GM21717 (cell line): Measurements from ENCODE around the gene LIMS4.
"Not testable (repeated sequence)": the region's sequence is repeated elsewhere in the genome, so short reads cannot be mapped to it uniquely, and the experiment has no call there.

Experiments
- ATAC-seq: cut with Tn5 transposase; IDR thresholded peaks from one replicate; pipeline ENCODE4 v1.9.1; 2021; ENCODE audit warnings: mild to moderate bottlenecking, moderate library complexity; ENCODE audit not compliant: unreplicated experiment

The LIMS4 gene

GRCh38 chr2:110472171-110473058 is at the start of gene LIMS4:
Gene LIMS4 (minus strand): TSS chr2:110472816. CDS start chr2:110472778, 38 bp downstream.
- not testable (repeated sequence) for ATAC-seq

- ATAC-seq, result peak; percentile 92
Observed at GRCh38 chr2:110499755-110500377, 27.2 kb upstream of the LIMS4 start.

- ATAC-seq, result not testable (repeated sequence)
Observed at GRCh38 chr2:110496027-110496426, 23.4 kb upstream of the LIMS4 start.

GRCh38 chr2:110494488-110494887 is 21.9 kb upstream of the LIMS4 start:
- not testable (repeated sequence) for ATAC-seq

- ATAC-seq, result not testable (repeated sequence)
Observed at GRCh38 chr2:110488991-110489390, 16.4 kb upstream of the LIMS4 start.

- ATAC-seq, result not testable (repeated sequence)
Observed at GRCh38 chr2:110482697-110483096, 10.1 kb upstream of the LIMS4 start.

DNA sequence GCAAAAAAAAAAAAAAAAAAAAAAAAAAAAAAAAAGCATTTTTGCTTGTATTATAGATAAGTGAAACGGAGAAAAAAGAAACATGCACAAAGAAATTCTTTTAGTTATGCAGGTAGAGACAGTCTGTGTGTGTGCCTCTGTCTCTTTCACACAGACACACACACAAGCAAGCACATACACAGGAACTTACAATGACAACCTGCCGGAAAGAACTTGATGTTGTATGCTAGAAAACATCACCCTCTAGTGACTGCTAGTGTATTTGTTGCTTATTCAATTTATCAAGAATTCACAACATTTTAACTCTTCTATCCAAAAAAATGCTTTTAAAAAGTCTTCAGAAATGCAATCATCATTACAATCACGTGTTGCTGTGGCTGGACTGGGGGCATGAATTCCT is 8.6 kb upstream of the LIMS4 start:
- ATAC-seq, result not testable (repeated sequence)

DNA sequence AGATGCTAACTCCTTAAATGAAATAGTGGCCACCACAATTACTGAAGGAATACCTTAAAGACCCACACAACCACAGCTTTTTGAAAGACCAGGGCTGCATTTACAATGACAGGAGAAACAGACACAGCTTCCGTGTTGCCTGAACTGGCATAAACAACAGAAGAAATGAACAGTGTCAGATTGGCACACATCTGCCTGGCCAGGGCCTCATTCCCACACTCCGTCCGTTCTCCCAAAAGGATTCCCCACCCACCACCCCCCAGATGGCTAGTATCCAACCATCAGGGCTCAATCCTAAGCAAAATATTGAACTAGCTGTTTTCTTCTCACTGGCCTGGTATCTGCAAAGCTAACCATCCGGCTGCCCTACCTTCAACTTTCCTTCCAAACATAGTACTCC is 7.5 kb upstream of the LIMS4 start:
- ATAC-seq, result not testable (repeated sequence)

- ATAC-seq, result not testable (repeated sequence)
Observed at GRCh38 chr2:110477370-110477769, 4.8 kb upstream of the LIMS4 start.

- ATAC-seq, result not testable (repeated sequence)
Observed at GRCh38 chr2:110476952-110477351, 4.3 kb upstream of the LIMS4 start.

- not testable (repeated sequence) for ATAC-seq
Observed at GRCh38 chr2:110475627-110476359, 3.2 kb upstream of the LIMS4 start.

- ATAC-seq, result peak; percentile 96
Observed at GRCh38 chr2:110474898-110475297, 2.3 kb upstream of the LIMS4 start.

- not testable (repeated sequence) for ATAC-seq
Observed at GRCh38 chr2:110473059-110473358, 393 bp upstream of the LIMS4 start.

DNA sequence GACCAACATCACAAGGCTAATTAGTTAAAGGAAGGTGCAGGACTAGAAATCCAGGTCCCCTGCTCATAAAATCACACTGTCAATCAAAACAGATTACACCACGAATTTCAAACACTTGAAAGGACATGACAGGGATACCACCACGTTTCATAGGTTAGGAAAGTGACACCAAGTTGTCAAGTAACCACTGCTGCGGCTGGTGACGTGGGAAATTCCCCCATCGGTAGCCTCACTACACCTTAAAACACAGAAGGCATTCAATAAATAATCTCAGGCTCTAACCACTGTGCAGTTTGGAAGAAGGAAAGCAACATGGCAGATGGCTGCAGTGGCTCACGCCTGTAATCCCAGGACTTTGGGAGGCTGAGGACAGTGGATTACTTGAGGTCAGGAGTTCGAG is 3.7 kb downstream of the LIMS4 start:
- ATAC-seq, result not testable (repeated sequence)

GRCh38 chr2:110465312-110465711 is 7.3 kb downstream of the LIMS4 start:
- peak; percentile 89 for ATAC-seq

GRCh38 chr2:110462458-110462857 is 10.2 kb downstream of the LIMS4 start:
- not testable (repeated sequence) for ATAC-seq

- ATAC-seq, result not testable (repeated sequence)
Observed at GRCh38 chr2:110460318-110460717, 12.3 kb downstream of the LIMS4 start.

DNA sequence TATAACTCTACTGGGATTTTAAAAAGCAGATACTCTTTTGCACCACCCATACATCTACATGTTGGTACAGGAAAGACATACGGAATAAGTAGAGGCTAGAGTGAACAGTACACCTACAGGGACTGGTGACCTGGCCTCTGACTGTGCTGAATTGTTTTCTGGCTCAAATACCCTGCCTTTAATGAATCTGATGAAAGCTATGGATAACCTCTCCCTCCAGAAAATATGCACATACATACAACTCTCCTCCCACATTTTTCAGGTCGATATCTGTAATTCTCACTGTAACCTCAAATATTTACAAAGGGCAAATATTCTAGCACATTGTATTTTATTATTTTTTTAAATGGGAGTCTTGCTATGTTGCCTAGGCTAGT is 15.4 kb downstream of the LIMS4 start:
- not testable (repeated sequence) for ATAC-seq

GRCh38 chr2:110456291-110457213 is 16.1 kb downstream of the LIMS4 start:
- ATAC-seq, result not testable (repeated sequence)

- not testable (repeated sequence) for ATAC-seq
Observed at GRCh38 chr2:110455080-110455670, 17.4 kb downstream of the LIMS4 start.
